LoVo (cell line): ENCODE results near the gene MIOS.

Source experiments
- DNase-seq: peaks from one replicate; pipeline ENCODE4 v3.0.0-alpha.2; 2016; ENCODE audit warnings: low spot score

MIOS gene

DNA sequence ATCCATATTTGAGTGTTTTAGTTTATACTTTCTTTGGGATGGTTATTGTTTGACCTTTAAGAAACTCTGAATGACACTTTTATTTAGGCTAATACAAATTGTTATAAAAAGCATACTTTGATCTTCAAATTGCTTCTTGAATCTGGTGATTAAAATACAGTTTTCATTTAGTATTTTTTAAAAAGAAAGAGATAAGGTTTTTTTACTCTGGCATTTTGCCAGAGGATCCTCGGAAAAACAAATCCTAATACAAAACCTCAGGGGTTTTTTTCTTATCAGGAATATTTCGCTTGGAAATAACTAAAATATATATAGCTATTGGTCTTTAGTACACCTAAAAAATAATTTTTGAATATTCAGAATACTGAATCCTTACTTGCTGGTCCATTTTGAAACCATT lies 17.0 kb downstream of the MIOS start:
- no peak for DNase-seq

DNA sequence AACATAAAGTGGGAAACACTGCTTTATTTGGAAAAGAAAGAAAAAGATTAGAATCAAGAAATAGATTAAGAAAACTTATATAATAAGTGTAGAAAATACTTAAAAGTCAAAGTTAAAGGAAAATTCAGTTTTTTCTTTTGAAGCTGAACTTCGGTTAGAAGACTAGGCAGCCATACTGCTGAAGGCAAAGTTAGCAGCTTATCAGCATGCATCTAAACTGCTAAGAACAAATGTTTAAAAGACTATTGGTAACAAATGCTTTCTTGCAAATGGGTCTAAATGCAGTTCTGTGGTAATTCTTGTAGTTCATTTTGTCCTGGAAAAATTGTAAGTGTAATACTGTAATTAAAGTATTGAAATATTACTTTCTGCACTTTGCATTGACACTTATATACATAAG lies 18.0 kb downstream of the MIOS start:
- DNase-seq, result no peak

DNA sequence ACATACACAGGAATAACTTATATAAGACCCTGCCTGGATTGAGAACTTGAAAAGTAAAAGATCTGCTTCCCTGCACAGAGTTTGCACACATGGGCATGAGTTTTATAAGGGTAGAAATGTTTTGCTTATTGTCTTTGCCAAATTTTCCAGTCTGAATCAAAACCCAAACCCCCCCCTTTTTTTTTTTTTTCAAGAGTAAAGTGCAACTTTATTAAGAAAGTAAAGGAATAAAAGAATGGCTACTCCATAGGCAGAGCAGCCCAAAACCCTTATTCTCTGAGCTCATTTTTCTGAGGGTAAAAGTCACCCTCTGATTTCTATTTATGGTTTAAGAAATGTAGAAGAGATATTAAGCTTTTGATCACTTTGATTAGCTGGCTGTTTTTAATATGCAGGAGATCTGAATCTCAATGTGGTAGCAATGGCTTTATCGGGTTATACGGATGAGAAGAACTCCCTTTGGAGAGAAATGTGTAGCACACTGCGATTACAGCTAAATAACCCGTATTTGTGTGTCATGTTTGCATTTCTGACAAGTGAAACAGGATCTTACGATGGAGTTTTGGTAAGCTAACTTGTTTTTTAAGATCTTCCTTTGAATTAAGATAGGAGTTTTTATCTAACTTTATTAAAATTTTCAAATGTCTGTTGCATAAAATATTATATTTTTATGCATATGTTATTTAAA lies 18.7 kb downstream of the MIOS start:
- no peak for DNase-seq

DNA sequence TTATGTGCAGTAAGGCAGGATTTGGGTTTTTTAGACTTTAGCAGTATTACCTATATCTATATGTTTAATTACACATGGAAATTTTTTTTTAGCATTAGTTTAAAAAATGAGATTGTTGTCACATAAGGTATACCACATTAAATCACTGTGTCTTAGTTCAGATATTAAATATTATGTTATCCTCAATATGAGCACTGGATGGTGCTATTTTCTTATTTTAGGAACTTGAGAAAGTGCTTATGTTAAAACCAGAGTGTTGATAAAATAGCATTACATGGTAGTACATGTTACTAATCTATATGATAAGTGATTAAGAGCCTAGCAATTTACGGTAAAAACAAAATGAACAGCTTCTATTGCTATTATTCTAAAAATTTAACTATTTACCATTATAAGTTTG lies 28.8 kb downstream of the MIOS start:
- DNase-seq, result peak; percentile 33

DNA sequence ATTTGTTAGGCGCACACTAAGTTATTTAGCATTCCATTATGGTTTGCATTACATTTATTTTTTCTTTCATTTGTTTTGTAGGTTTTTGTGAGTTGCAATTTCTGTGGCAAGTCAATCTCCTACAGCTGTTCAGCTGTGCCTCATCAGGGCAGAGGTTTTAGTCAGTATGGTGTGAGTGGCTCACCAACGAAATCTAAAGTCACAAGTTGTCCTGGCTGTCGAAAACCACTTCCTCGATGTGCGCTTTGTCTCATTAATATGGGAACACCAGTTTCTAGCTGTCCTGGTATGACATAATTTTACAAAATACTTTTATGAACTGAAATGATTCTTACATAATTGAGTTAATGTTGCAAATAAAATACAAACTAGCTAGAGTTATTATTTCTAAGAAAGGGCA lies 29.5 kb downstream of the MIOS start:
- DNase-seq, result no peak

DNA sequence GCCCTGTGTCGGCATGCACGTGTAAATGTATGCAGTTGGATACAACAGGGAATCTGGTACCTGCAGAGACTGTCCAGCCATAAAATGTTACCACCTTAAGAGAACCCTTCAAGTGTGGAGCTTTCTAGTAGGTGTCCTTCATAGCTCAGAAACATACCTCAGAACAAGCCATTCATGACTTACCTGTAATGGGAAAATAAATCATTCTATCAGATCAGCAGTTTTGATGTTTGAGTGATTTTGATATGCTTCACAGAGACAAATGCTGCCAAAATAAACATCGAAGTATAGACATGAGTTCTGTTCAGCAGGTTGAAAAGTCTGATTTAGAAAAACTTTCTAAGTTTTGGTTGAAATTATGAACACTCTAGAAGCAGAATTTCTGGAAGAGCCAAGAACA lies 40.3 kb downstream of the MIOS start:
- DNase-seq, result no peak

DNA sequence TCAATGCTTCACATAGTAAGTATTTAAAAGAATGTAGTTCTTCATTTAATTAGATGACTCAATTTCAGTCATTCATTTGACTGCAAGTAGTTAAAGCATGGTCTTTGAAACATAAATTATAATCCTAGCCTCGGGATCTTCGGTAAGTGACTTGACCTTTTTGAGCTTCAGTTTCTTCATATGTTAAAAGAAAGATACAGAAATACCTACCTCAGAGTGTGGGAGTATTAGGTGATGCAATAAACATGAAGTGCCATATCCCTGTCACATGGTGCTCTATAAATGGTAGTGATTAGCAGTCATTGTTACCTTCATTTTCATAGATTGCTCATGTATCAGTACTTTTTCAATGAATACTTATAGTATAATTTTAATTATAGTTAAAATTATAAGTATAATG lies 42.6 kb downstream of the MIOS start:
- no peak for DNase-seq

DNA sequence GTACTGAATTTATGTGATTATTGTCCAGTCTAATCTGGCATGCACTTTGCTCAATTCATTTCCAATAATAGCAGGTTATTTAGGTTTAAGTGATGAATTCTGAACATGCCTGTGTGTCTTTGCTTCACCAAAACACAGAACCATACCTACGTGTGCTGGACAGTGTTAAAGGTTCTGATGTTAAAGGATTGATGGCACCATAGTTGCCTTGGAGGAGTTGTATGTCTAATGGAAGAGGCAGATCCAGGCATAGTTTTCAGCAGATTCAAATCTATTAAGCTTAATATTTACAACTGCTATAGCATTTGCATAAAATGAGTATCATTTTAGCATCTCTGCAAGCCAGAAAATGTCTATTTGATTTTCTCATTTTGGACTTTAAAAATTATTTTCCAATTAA lies 45.8 kb downstream of the MIOS start:
- no peak for DNase-seq

DNA sequence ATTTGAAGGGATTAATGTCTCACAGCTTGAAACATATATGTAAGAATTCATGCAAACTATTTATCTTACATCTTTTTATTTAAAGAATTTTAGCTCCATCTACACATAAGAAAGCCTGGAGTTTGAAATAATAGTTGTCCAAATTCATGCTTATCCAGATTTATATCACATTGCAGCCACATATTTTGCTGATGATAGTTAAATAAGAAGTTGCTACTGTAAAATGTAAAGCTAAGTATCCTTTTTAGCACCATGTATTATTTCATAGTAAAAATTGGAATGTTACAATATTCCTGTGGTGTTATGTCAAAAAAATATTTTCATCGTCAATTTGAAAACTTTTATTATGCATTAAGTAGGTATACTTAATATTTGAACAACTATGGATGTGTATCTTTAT lies 46.5 kb downstream of the MIOS start:
- DNase-seq, result no peak

DNA sequence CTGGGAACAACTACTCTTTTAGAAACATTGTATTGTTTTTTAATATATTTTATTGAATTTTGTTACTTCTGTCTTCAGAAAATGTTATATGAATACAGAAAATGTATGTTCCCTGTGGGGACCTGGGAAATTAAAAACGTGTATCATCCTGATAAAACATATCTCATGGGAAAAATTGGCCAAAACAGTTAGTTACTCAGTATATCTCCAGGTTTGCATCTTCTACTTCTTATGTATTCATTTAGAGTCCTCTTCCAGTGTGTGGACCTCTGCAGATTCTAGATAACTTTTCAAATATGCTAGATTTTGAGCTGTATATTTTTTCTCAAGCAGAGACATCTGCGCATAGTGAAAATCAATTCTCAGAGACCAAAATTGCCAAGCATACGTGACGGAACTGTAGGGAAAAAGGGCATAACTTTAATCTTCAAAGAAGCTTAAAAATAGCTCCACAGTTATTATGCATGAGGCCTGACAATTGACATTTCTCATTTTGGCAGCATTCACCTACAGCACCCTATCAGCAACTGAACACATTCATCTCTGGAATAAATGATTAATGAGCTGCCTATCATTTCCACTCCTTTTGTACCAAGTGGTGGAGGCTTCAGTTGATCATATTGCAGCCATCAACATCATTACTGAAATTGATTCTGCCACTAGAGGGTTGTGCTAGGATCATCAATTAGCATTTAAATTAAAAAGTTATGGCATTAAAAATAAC lies 47.5 kb downstream of the MIOS start:
- DNase-seq, result no peak

DNA sequence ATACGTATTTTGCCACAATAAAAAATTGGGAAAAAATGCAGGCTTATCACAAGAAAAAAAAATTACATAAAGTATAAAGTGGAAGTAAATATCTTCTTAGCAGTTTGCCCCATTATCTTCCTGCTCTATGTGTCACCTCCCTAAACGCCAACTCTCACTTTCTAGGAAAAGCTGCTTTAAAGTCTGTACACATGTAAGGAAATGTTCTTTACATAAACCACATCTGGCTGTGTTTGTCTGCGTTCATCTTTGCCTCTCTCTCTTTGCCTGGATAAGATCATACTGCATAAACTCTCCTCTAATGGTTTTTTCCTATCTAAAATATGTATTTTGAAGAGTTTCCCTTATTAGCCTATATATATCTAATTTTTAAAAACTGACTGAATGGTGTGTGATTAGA lies 50.9 kb downstream of the MIOS start:
- DNase-seq, result no peak

DNA sequence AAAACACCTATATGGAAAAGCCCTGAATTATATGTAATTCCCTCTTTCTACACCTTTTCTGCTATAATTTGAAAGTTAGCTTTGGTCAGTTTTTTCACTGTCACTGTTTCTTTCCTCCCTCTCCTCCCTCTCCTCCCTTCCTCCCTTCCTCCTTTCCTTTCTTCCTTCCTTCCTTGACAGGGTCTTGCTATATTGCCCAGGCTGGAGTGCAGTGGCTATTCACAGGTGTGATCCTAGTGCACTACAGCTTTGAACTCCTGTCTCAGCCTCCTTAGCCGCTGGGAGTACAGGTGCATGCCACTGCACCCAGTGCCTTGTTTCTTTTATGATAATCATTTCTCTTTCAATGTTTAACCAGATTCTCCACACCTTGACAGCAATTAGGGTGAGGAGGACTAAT lies 51.7 kb downstream of the MIOS start:
- no peak for DNase-seq

DNA sequence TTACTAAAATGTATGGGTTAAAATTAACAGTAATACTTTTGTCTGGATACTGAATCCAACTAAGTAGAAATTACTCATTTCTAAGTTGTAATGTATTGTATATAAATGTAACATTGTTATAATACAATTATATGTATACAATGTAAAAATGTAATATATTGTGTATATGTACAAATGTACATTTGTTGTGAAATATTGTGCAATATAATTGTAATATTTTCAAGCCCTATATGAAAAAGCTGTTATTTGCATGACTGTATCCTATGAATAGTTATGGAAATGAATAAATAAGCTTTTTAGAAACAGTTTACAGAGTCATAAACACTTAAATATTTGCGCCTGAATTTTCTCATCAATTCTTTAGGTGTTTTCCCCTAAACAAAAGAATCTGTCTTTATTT lies 53.6 kb downstream of the MIOS start:
- DNase-seq, result no peak

DNA sequence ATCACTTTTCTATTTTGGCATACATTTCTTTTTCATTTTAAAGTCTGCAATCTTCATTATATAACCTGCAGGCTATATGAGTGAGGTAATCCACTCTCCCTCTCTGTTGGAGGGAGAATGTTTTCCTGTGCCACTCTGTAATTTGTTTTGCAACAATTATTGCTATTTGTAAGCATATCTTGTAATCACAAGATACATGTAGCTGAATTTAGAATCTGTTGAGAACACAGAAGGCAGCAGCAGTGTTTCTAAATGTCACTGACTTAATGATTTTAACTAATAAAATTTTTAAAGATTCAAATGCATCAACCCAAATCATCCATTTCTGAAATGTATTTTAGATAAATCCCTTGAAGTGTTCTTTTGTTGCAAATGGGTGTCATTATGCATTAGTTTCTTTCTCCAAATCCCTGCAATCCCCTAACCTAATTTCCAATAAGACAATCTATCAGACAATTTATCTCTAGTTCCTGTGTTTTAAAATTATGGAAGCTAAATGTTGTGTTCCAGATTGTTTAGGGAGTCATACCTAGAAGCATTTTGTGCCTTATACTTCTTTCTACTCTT lies 54.0 kb downstream of the MIOS start:
- no peak for DNase-seq

DNA sequence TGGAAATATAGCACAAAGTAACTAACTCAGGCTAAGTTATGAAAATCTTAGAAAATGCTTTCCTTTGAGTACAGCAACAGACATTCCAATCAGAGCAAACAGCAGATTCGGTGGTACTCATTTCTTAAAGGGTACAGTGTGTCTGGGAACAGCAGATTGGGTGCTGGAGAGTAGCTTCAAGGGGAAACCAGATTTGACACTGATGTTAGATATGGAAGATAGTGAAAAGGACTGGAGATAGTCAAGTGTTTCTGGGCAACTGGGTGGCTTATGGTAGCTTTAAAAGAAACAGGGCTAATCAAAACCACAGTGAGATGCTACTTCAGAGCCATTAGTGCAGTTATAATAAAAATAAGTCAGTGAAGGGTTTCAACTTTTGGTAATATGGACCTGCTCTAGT lies 61.8 kb downstream of the MIOS start:
- DNase-seq, result no peak

DNA sequence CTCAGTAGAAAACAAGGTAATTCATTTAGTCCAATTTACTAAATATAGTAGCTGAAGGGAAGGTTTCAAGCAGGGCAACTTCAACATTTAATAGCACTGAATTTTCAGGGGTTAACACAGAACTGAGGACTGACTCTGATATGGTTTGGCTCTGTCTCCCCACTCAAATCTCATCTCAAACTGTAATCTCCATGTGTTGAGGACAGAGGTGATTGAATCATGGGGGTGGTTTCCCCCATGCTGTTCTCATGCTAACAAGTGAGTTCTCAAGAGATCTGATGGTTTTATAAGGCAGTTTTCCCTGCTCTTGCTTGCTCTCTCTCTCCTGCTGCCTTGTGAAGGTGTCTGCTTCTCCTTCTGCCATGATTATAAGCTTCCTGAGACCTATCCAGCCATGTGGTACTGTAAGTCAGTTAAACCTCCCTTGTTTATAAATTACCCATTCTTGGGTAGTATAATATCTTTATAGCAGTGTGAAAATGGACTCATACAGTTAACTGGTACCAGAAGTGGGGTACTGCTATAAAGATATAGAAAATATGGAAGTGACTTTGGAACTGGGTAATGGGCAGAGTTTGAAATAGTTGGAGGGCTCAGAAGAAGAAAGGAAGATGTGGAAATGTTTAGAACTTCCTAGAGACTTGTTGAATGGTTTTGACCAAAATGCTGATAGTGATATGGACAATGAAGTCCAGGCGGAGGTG lies 64.1 kb downstream of the MIOS start:
- no peak for DNase-seq

DNA sequence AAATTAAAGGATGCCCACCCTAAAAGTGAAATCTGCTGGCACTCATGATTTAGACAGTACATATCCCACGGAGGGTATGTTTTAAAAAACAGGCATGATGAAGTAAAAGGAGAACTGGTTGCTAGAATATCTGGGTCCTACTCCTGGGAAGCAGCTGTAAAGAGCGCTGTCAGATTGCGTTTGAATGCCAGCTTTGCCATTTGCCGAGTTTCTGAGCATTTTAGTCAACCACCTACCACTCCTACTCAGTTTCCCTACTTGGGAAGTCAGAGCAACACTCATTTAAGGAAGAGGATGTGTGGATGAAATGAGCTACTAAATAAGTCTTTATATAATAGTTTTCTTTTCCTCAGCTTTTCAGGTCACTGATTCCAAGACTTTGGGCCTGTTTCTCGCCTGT lies 72.7 kb downstream of the MIOS start:
- DNase-seq, result no peak

DNA sequence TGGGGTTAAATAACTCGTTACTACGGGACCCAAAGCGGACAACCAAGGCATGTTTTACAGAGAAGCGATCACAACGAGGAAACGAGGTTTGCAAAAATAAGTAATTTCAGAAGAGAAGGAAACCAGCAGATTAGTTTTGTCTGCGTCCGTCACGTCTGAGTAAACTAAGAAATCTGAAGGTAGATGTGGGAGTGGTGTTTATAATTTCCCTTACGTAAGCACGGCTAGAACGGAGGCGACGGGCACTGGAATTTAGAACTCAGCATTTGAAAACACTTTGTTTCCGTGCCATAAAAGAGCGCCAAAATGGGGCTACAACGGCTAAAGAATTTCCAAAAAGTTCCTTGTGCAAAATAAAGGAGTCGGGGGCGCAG lies 73.2 kb downstream of the MIOS start:
- DNase-seq, result peak; percentile 49

DNA sequence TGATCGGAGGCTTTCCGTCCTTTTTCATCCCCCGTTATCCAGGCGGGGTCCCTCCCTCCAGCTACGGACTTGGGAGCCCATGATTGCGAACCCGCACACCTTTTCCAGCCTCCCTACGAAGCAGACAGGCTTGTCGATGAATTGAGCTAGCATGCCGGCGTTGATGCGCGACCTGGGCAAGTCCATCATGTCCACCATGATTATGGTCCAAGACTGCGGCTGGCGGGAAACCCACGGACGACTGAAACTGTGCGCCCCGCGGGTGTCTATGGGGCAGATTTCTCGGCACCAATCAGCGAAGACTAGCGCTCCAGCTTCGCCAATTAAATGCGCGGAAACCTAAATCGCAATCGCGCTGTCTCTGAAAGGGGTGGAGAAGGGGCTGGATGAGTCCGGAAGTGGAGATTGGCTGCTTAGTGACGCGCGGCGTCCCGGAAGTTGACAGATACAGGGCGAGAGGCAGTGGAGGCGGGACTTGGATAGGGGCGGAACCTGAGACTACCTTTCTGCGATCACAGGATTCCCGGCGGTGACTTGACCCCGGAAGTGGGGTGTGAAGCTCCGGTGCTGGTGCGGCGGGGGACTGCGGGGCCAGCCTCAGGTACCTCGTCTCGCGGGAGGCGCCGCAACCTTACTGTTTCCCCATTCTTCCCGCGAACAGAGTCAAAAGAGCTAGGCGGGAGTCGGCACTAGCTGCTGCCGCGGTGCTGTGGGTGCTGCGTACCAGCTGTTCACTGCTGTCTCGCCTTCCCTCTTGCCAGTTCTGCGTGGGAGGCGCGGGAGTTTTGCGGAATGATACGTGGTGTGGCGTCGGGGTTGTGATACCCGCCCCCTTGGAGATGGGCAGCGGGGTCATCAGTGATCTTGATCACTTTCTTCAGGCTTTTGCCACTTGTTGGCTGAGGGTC lies 73.8 kb downstream of the MIOS start, which contains the start of gene UMAD1:
UMAD1 (plus strand) TSS at position 532 of the 908 bp plus-strand sequence. CDS start 32,620 bp downstream, outside the sequence.
- peak; percentile 100 for DNase-seq

DNA sequence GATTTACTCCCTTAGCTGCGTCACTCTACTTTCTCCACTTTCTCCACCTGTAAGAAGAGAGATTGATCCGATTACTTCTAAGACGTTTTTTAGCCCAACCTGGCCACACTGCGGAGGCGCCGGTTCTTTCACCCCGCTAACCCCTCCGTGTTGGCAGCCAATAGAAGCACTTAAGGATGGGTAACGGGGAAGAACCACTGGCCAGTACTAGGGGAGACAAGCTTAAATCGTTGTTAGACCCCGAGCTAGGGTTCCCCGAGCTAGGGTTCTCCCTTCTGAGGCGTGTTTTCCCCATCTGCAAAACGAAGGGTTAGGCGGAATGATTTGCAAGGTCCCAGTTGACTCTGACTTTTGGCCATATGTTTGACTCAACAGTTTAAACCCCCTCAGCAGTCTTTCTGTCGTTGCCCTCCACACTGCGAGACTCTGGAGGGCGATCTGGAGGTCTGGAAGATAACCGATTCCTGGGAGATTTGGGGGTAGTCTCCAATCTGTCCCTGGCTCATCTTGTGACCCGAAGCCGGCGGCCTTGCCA lies 74.5 kb downstream of the MIOS start:
- no peak for DNase-seq

DNA sequence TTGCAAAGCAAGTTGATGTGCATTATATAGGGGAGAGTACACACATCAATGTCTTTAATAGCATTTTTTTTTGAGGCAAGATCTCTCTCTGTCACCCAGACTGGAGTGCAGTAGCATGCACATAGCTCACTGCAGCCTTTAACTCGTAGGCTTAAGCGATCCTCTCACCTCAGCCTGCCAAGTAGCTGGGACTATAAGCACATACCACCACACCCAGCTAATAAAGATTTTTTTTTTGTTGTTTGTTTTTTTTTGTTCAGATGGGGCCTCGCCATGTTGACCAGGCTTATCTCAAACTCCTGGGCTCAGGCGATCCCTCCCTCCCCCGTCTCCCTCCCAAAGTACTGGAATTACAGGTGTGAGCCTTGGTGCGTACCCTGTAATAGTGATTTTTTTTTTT lies 75.4 kb downstream of the MIOS start:
- peak; percentile 79 for DNase-seq
